AG08396 (cell line): ENCODE data around the gene IKZF2.

Experiments
- DNase-seq: peaks from one replicate; pipeline ENCODE4 v3.0.0; 2012; ENCODE audit warnings: low spot score, mixed read lengths

Gene IKZF2

DNA sequence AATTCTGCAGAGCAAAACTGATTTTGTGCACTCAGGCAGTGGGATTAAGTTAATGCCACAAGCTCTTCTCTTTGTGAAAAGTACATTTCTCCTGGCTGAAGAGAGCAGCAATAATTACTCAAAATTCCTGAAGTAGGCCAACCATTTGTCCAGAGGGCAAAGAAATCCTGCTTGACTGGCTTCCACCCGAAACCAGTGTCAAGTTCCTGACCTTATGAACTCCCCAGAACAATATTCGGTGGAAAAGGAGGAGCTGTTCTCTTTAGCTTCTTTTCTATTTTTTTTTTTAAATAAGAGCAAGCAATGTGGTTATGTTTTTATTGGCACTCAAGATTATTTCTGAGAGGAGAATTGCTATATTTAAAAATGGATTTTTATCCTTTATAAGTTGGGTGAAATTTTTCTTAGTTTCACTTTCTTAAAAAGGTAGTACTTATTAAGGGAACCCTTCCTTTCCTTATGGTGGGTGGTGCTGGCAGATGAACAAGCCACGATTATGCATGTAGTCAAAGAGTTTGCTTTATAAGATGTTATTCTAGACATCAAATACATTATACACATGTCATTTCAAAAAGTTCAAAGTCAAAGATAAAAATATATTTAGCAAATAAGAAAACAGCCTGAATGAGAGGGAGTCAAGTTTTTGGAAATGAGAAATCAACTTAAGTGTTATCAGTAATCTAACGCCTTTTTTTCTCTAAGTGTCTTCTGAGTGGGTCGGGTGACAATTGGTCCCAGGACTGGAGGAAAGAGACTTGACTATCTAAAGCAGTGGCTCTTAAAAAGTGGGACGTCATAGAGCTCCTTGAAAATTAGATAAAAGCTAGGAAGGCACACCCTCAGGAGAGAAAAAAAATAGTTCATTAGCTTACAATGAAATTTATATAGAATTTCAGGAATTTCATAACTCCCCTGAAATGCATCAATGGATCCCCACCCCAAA is 194.5 kb downstream of the IKZF2 start:
- no peak for DNase-seq

DNA sequence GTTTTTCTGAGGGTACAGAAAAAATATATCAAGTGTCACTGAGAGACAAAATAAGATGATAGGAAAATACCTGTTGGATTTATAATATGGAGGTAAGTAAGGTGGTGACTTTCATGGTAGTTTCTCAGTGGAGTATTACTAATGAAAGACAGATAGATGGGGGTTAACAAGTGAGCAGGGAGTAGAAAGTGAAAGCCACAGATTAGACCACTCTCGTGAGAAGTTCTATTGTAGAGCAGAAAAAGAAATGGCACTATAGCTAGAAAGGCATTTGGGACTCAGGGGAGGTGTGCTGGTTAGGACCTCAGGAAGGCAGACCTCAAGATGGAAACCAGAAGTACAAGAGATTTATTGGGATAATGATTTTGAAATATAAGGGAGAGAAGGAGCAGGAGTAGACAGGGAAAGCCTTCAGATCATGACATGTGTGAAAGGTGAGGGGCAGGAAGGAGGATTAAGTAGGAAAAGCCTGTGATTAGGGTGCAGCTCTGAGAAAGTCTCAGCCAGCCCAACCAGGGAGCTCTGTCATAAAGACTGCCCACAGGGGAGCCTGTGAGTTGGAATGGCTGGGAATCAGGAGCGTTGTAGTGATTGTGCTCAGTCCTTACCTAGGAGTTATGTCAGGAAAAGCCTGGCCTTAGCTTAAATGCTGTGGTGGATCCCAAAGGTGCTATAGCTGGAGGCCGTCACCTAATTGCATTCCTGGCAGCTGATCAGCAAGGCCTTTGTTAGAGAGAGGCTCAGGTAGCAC is 198.1 kb downstream of the IKZF2 start:
- DNase-seq = no peak

DNA sequence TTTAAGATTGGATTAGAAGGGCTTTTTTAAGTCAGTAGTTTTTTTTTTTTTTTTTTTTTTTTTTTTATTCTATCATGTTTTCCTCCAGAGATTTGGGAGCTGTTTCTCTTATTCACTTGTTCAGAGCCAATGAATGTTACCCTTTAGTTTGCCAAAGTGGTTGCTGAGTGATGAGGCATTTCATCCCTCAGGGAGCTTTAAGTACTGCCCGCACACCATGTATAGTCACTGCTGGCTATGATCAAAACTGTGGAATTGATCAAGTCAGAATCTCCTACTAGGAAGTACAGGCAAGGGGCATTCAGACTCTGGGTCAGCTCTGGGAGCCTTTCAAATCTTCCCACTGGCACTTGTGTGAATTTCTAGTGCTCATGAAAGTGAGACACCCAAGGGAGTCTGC is 201.6 kb downstream of the IKZF2 start:
- no peak for DNase-seq
